CD4-positive, alpha-beta T cell treated with Interleukin-1 beta for 1 hour (primary cell): Measurements from ENCODE around the gene C6orf15.
"Not testable (repeated sequence)": the region's sequence is repeated elsewhere in the genome, so short reads cannot be mapped to it uniquely, and the experiment has no call there.

Source experiments
- DNase-seq, 2 donors: peaks; one replicate each; pipeline ENCODE4 v3.0.0-alpha.2; 2020 to 2022

Gene C6orf15

GRCh38 chr6:31098449-31098938 is 13.9 kb downstream of the C6orf15 start:
- no peak for DNase-seq

GRCh38 chr6:31096656-31097055 is 15.7 kb downstream of the C6orf15 start:
- DNase-seq = no peak

GRCh38 chr6:31096215-31096614 is 16.2 kb downstream of the C6orf15 start:
- no peak for DNase-seq

- peak; percentile 30 to 43 for DNase-seq
Measured at GRCh38 chr6:31094389-31094881, 17.9 kb downstream of the C6orf15 start.

DNA sequence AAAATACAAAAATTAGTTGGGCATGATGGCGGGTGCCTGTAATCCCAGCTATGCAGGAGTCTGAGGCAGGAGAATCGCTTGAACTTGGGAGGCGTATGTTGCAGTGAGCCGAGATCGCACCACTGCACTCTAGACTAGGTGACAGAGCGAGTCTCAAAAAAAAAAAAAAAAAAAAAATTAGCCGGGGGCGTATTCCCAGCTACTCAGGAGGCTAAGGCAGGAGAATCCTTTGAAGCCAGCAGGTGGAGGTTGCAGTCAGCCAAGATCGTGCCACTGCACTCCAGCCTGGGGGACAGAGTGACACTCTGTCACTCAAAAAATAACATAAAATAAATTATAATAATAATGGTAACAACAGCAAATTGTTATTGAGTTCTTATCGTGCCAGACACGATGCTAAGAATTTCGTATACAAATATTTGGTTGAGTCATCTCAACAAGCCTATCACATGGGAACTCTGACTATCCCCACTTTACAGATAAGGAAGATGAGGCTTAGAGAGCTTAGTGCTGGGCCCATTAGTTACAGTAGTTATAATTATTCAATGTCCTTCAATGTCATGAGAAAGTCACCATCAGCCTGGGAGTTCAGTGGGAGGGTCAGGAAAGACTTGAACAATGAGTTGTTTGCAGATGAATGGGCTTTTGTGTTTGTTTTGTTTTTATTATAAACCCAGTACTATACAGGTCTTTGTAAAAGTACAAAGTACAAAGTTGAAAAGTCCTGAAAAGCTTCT is 19.4 kb downstream of the C6orf15 start:
- no peak for DNase-seq

DNA sequence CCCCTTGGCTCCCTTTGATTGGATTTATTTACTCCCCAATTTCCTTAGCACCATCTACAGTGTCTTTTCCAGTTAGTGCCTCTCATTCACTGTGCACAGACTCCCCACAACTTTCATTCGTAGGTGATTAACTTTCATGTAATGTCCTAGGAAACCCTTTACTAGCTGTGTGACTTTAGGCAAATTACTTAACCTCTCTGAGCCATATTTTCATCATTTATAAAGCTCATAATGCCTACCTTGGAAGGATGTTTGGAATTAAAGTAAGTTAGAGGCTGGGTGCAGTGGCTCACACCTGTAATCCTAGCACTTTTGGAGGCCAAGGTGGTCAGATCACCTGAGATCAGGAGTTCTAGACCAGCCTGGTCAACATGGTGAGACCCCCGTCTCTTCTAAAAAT is 20.1 kb downstream of the C6orf15 start:
- DNase-seq = no peak

DNA sequence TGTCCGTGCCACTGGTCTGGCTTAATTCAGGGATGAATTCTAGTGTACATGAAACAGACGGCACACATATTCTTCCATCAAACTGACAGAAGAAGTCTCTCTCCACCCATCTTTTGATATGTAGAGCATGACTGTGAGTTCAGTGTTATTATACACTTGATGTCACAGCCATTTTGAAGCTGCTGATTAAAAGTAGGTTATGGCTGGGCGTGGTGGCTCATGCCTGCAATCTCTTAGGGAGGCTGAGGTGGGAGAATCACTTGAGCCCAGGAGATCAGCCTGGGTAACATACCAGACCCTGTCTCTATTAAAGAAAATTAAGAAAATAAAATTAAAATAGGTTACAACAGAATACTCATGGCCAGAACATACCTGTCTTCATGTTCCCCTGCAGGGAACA is 20.7 kb downstream of the C6orf15 start:
- DNase-seq = no peak

DNA sequence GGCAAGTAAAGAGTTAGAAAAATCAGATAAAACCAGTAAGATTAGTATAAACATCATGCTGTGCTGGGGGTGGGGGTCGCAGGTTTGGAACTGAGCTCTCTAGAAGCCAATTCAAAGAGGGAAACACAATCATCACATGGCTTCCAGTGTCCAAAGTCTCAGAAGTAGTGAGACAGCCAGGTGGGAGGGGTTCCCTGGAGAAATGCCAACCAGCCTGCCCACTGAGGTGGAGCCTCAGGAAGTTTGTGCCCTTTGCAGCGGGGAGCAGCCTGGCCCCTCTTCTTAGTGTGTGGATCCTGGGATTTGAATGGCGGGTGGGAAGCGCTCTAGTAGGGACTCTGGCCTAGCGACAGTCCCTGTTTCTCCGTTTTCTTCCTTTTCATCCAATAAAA is 21.4 kb downstream of the C6orf15 start:
- no peak for DNase-seq

- no peak for DNase-seq
Measured at GRCh38 chr6:31090275-31090972, 22.0 kb downstream of the C6orf15 start.

- DNase-seq = peak; percentile 82 to 83
Measured at GRCh38 chr6:31087494-31088089, 24.8 kb downstream of the C6orf15 start.

DNA sequence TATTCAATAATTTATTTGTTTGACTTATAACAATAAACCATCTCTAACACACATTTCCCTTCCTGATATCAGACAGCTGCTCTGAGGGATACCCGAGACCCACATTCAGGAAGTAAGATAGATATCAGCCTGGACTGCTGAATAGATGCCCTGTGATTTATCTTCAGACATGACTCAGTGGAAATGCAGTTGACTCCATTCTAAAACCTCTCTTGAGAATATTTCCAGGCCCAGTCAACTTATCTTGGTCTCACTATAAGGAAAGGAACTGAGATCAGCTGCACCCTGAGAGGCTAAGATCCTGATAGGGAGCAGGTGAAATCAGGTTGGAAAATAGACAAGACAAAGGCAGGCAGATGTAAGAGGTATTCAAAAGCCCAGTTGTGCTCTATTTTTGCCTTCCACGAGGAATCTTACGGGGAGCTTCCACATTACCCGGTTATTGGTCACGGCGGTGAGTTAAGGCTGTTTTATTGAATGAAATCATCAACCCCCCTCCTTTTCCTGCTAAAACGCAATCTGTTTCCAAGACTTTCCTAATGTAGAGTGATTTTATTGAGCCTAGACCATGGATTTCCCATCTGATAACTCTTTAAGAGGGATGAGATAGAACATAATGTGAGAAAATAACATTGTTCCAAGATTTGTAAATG is 25.5 kb downstream of the C6orf15 start:
- no peak for DNase-seq

GRCh38 chr6:31083742-31084354 is 28.5 kb downstream of the C6orf15 start:
- peak; percentile 23 to 41 for DNase-seq

GRCh38 chr6:31081872-31082271 is 30.5 kb downstream of the C6orf15 start:
- DNase-seq = no peak

DNA sequence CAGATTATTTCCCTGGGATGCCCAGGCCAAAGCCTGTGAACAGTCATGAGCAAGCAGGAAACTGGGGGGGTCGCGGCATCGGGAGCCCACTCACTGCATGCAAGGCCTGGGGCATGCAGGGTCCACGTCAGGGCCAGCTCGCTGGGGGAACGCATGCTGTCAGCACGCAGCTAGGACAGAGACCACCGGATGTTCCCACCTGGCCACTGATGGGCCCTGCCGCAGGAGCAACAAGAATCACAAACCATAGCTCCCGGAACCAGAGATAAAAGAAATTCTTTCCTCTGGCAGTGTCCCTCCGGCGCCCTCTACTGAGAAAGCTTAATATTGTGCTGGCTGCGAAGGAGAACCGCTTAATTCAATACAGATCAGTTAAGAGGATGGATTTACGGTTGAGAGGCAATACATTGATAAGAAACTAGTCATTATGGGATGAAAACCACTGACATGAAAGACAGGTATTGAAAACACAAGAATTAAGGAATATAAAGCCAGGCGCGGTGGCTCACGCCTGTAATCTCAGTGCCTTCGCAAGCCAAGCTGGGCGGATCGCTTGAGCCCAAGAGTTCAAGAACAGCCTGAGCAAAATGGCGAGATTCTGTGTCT is 32.6 kb downstream of the C6orf15 start:
- DNase-seq = peak; percentile 64 to 75

DNA sequence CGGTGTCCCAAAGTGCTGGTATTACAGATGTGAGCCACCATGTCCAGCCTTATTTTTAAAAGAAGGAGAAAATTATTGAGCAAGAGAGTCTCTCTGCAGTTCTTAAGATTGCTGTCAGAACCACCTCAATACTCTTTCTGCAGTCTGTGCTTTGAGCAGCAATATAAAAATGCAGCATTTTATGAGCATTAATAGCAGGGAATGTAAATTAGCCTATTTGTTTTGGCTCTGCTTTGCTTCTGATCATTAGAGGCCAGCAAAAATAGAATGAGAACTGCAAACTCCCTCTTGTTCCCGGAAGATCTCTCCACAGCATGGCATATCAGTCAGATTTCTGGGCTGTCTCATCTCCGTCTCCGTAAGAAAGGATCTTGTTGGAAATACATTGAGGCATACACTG is 35.8 kb downstream of the C6orf15 start:
- no peak for DNase-seq

DNA sequence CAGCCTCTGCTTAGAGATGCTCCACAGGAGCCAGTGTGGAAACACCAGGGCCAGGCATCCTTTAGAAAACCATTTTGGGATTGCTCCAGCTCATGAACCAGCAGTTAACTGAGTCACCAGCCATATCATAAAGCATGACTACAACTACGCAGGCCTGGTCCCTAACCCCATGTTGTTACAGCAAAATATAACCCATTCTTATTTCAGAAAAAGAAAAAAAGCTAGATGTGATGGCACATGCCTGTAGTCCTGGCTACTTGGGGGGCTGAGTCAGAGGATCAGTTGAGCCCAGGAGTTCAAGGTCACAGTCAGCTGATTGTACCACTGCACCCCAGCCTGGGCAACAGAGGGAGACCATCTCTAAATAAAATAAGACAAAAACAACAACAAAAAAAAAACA is 36.8 kb downstream of the C6orf15 start:
- no peak for DNase-seq

DNA sequence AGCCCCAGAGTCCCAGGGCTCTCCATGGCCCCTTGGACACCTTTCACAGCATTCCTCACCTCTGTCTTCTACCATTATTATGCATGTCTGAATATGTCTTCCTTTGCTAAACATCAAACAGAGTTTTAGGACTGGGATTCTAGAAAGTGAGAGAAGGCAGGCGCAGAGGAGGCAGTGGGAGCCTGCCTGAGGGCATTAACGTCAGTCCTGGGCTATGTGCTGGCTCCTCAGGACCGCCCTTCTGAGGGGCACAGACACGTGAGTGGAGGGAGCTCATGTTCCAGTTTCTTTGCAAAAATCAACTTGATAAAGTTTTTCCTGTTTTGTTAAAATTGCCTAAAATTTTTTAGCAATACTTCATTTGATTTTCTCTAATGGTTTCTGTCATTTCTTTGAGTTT is 38.0 kb downstream of the C6orf15 start:
- DNase-seq = no peak

DNA sequence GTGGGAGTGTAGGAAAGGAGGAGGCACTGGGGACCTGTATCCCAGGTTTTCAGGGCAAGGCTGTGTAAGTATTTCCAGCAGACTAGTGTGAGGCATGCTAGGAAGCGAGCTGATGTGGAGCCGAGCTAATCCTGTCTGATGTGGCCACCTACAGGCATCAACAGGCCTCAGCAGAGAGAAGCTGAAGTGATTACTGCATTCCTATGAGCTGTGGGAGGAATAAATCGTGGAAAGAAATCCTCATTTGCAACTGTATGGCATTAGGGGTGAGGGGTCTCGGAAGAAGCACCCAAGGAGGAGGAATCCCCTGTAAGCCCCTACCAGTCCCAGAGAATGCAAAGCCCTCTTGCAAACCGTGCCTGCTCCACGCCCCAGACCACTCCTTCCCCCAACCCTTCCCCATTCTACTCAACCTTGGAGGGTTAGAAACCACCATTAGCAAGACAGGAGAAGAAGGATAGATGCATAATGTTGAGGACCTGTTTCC is 41.6 kb downstream of the C6orf15 start:
- DNase-seq = no peak

DNA sequence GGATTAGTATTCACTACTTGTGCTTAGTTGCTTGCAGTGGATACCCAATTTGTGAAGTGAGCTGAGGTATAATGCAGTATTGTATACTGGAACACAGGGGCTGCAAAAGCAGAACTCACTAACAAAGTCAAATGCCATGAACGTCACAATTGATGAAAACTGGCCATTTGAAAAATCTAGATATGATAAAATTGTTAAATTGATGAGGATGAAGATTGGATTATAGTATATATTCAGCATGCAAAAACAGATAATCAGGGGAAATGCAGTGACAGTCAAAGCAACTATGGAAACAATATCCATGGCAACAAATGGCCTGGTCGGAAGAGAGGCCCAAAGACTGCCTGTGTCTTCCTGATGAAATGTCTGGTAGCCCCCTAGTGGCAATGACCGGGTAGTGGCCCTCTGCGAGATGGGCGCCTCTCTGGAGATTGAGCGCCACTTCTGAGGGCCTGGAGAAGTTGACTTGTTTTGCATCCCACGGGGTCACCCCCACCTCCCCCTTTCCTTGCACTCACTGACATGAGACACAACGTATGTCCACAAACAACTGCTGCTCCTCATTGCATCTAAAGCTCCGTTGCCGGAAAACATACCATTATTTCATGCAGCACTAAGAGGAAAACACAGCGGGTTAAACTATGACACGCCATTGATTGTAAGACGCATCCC is 43.6 kb downstream of the C6orf15 start:
- DNase-seq = peak; percentile 60 to 69

GRCh38 chr6:31067891-31068668 is 44.3 kb downstream of the C6orf15 start:
- DNase-seq = not testable (repeated sequence)

DNA sequence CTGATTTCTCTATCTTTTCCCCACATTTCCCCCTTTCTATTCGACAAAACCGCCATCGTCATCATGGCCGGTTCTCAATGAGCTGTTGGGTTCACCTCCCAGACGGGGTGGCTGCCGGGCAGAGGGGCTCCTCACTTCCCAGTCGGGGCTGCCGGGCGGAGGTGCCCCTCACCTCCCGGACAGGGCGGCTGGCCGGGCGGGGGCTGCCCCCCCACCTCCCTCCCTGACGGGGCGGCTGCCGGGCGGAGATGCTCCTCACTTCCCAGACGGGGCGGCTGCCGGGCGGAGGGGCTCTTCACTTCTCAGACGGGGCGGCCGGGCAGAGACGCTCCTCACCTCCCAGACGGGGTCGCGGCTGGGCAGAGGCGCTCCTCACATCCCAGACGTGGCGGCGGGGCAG is 45.3 kb downstream of the C6orf15 start:
- not testable (repeated sequence) for DNase-seq
